Upper lobe of right lung (tissue), 1 donor: ENCODE measurements around the gene CCDC24. TPM values are rescaled to one million over a fixed set of nuclear protein-coding genes. Genes with fewer than 3 reads are reported as not detected.

Experiments
- ATAC-seq: fragments of 200-7000 bp; cut with Tn5 transposase; one replicate; pipeline ENCODE4 v1.9.1; 2020; ENCODE audit warnings: mild to moderate bottlenecking, moderate library complexity
- DNase-seq: peaks from one replicate; pipeline ENCODE4 v3.0.0-alpha.2; 2020
- H3K27ac ChIP-seq: fragments of 200-600 bp; one replicate; pipeline ENCODE4 v1.8.0; 2022
- H3K27me3 ChIP-seq: fragments of 200-600 bp; one replicate; pipeline ENCODE4 v1.8.0; 2022; ENCODE audit warnings: mild to moderate bottlenecking
- H3K36me3 ChIP-seq: fragments of 200-600 bp; one replicate; pipeline ENCODE4 v1.8.0; 2022
- H3K4me1 ChIP-seq: fragments of 200-600 bp; one replicate; pipeline ENCODE4 v1.8.0; 2022
- H3K4me3 ChIP-seq: fragments of 200-600 bp; one replicate; pipeline ENCODE4 v1.8.0; 2022; ENCODE audit warnings: mild to moderate bottlenecking
- H3K9me3 ChIP-seq: fragments of 200-600 bp; one replicate; pipeline ENCODE4 v1.8.0; 2022
- intact Hi-C: fragments of 100-400 bp; cut with DNase I; formaldehyde crosslinking; loops from one replicate; pipeline ENCODE4 v1.11.0; 2022
- total RNA-seq: library from RNA; stranded (reverse); fragmentation: NEBNext Ultra II Directional; extraction: Animal tissue kit (Norgen Biotek cat#: 25700); gene quantifications from one replicate; pipeline ENCODE4 v1.2.1, GENCODE V29; 2021
- TF ChIP-seq, protein P1 (sequence below): fragments of 200-600 bp; IDR thresholded peaks from one replicate; pipeline ENCODE4 v1.8.0; 2022; ENCODE audit warnings: antibody characterized with exemption
- donor health status: DM: no; HTN: yes; CAD: no; lungs with severe emphysema.

CCDC24 gene
- total RNA-seq, 1 donor from 2014 or later = 5.3 TPM

DNA sequence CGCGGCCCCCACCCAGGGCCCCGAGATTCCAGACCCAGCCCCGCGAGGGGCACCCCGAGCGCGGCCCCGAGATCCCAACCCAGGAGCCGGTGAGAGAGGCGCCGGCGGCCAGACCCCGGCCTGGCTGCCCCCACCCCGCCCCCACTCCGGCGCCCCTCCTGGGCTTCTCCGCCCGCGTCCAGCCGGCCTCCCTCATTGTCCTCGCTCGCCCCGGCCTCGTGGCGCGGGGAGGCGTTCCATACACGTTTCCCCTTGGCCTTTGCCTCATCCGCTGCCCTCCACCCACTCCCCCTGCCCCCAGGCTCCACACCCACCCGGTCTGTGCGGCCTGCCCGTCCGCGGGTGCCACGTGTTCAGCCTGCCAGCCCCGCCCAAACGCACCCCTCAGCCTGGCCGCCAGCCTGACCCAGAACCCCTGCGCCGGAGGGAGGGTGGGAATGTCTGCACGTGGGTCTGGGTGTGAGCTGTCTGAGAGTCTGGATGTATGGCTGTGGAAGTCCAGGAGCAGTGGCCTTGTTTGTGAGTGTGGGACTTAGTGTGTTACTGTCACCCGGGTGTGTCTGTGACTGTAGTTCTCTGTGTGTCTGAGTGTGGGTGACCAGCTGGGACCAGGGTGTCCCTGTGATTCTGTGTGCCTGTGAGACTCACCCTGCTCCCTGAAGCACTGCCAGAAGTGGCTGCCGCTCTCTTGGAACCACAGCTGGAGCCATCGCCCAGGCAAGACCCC, 11.7 kb upstream of the CCDC24 start:
- intact Hi-C loops = no loop called here

DNA sequence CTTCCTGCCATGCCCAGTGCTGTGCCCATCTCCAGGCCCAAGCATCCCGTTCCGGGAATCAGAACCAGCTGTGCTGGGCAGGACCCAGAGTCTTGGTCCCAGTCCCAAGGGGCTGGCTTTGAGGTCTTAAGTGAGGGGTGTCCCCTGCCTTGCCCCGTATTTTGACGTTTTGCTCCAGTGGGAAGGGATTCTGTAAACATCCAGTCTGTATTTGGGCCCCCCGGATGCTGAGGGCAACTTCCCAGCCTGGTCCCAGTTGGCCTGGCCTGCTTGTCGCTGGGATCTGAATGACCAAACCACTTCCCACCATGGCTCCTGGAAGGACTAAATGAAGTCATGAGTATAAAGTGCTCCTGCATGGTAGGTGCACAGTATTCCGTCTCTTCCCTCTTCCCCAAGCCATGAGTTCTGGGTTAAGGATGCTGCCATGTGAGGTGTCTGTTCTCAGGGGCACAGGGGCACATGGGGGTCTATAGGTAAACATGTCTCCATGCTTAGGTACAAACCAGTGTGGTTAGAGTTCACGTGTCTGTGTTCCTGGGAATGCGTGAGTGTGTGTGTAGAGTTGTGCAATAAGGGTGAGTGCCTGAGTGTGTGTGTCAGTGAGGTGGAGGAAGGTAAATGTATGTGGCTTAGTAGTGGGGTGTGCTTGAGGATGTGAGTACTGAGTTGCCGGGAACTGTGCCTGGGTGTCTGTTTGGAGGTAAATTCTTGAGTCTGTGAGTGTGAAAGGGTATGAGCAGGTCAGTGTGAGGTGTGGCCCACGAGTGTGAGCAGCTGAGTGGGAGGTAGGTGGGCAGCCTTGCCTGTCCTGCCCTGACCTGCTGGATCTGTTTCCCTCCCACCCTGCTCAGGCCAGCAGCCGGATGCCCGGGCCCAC, 10.9 kb upstream of the CCDC24 start:
- intact Hi-C loops = no loop called here
- Histone ChIP-seq H3K27me3 (no peaks in the 10 kb centered on the region), H3K9me3 (no peaks in the 10 kb centered on the region), H3K27ac (no peak overlapping the region), H3K4me1 (peaks cover 30% of the 10 kb centered on the region), H3K36me3 (peaks cover 23% of the 10 kb centered on the region), H3K4me3 (peak overlapping the region; percentile 73)
- DNase-seq = no peak
- TF ChIP-seq, protein P1, sequence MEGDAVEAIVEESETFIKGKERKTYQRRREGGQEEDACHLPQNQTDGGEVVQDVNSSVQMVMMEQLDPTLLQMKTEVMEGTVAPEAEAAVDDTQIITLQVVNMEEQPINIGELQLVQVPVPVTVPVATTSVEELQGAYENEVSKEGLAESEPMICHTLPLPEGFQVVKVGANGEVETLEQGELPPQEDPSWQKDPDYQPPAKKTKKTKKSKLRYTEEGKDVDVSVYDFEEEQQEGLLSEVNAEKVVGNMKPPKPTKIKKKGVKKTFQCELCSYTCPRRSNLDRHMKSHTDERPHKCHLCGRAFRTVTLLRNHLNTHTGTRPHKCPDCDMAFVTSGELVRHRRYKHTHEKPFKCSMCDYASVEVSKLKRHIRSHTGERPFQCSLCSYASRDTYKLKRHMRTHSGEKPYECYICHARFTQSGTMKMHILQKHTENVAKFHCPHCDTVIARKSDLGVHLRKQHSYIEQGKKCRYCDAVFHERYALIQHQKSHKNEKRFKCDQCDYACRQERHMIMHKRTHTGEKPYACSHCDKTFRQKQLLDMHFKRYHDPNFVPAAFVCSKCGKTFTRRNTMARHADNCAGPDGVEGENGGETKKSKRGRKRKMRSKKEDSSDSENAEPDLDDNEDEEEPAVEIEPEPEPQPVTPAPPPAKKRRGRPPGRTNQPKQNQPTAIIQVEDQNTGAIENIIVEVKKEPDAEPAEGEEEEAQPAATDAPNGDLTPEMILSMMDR = no peak
- no peak for ATAC-seq

More for the DNA sequence above, 11.7 kb upstream of the CCDC24 start:
- ATAC-seq (peak; percentile 35), DNase-seq (peak; percentile 83)
- Histone ChIP-seq H3K4me3 (peak overlapping the region; percentile 73), H3K4me1 (peaks cover 31% of the 10 kb centered on the region), H3K27me3 (no peaks in the 10 kb centered on the region), H3K27ac (peak overlapping the region; percentile 51), H3K36me3 (peaks cover 23% of the 10 kb centered on the region), H3K9me3 (no peaks in the 10 kb centered on the region)
- TF ChIP-seq, protein P1 = no peak

DNA sequence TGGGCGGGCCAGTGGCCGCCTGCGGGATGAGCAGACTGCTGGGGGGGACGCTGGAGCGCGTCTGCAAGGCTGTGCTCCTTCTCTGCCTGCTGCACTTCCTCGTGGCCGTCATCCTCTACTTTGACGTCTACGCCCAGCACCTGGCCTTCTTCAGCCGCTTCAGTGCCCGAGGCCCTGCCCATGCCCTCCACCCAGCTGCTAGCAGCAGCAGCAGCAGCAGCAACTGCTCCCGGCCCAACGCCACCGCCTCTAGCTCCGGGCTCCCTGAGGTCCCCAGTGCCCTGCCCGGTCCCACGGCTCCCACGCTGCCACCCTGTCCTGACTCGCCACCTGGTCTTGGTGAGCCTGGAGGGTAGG, 10.3 kb upstream of the CCDC24 start:
- H3K4me3 ChIP-seq = no peak overlapping the region
- H3K4me1 ChIP-seq = peaks cover 24% of the 10 kb centered on the region

DNA sequence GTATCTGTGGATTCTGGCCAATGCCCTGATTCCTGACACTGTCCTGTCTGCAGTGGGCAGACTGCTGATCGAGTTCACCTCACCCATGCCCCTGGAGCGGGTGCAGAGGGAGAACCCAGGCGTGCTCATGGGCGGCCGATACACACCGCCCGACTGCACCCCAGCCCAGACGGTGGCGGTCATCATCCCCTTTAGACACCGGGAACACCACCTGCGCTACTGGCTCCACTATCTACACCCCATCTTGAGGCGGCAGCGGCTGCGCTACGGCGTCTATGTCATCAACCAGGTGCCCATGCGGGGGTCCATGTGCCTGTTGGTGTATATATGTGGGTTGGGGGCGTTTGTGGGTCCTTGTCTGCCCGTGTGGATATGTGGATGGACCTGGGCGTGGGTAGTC, 9.8 kb upstream of the CCDC24 start:
- Histone ChIP-seq H3K4me1 (peaks cover 19% of the 10 kb centered on the region), H3K27ac (no peak overlapping the region), H3K27me3 (no peaks in the 10 kb centered on the region), H3K4me3 (no peak overlapping the region), H3K36me3 (peaks cover 17% of the 10 kb centered on the region), H3K9me3 (no peaks in the 10 kb centered on the region)
- TF ChIP-seq, protein P1 = no peak
- no peak for DNase-seq
- ATAC-seq = no peak
- intact Hi-C loops = no loop called here

More for the DNA sequence above, 10.3 kb upstream of the CCDC24 start:
- peak; percentile 64 for DNase-seq
- intact Hi-C loops = no loop called here
- ATAC-seq = no peak
- TF ChIP-seq, protein P1 = no peak
- peaks cover 23% of the 10 kb centered on the region for H3K36me3 ChIP-seq
- no peak overlapping the region for H3K27ac ChIP-seq
- no peaks in the 10 kb centered on the region for H3K27me3 ChIP-seq
- H3K9me3 ChIP-seq = no peaks in the 10 kb centered on the region

DNA sequence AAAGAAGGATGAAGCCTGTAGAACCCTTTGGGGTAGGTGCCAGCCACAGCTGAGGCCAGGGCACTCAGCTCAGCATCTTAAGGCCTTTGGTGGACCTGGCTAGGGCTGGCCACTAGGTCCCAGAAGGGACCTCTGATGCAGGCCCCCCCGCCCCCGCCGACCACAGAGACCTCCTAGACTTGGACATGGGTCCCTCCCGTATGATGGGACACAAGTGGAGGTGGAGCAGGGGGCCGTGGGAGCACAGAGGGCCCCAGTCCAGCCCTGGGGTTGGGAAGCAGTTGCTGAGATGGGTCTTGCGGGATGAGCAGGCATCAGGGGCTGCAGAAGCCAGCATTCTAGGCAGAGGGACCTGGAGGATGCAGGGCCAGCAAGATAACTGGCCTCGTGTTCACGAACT, 9.2 kb upstream of the CCDC24 start:
- no peak for ATAC-seq
- Histone ChIP-seq H3K27ac (no peak overlapping the region), H3K4me1 (peaks cover 13% of the 10 kb centered on the region), H3K36me3 (peaks cover 11% of the 10 kb centered on the region), H3K9me3 (no peaks in the 10 kb centered on the region), H3K4me3 (no peak overlapping the region), H3K27me3 (no peaks in the 10 kb centered on the region)
- DNase-seq = peak; percentile 59
- intact Hi-C loops = no loop called here
- TF ChIP-seq, protein P1 = no peak
